Gastroesophageal sphincter (tissue), 4 donors: ENCODE measurements around the gene FAM83E. TPM values are rescaled to one million over a fixed set of nuclear protein-coding genes. Genes with fewer than 3 reads are reported as not detected.

Experiments
- ATAC-seq: fragments of 150-250 bp; one replicate; pipeline ENCODE4 v1.9.1; 2016; ENCODE audit warnings: mild to moderate bottlenecking, moderate library complexity
- H3K27ac ChIP-seq, 4 donors: fragments of 200-600 bp; sonication (generic) in 3 of 4; 1 replicate in 3 of 4; 2 replicates in 1 of 4; pipeline ENCODE4 v1.5.1; 2016 to 2019
- H3K27me3 ChIP-seq: fragments of 200-600 bp; sonication (generic); one replicate; pipeline ENCODE4 v1.5.1; 2019
- H3K36me3 ChIP-seq, 2 donors: fragments of 200-600 bp; sonication (generic); one replicate each; pipeline ENCODE4 v1.5.1; 2019; ENCODE audit warnings: control low read depth in 1 of 2
- H3K4me1 ChIP-seq, 3 donors: fragments of 200-600 bp; sonication (generic); 1 replicate in 2 of 3; 2 replicates in 1 of 3; pipeline ENCODE4 v1.5.1; 2016 to 2019; ENCODE audit warnings: control low read depth in 2 of 3
- H3K4me3 ChIP-seq, 2 donors: fragments of 200-600 bp; sonication (generic); one replicate each; pipeline ENCODE4 v1.5.1; 2019; ENCODE audit warnings: mild to moderate bottlenecking in 1 of 2, moderate library complexity in 1 of 2
- H3K9me3 ChIP-seq, 3 donors: fragments of 200-600 bp; sonication (generic); one replicate each; pipeline ENCODE4 v1.5.1; 2017 to 2019; ENCODE audit warnings: control low read depth in 2 of 3
- EP300 ChIP-seq: sonication (generic); formaldehyde crosslinking; IDR thresholded peaks from one replicate; pipeline ENCODE4 v1.6.1; 2017; ENCODE audit warnings: antibody characterized with exemption, mild to moderate bottlenecking
- POLR2A ChIP-seq, 2 donors: fragments of 450-650 bp; IDR thresholded peaks; one replicate each; pipeline ENCODE4 v1.6.1; 2017; ENCODE audit warnings: antibody characterized with exemption in 2 of 2, mild to moderate bottlenecking in 2 of 2, moderate library complexity in 1 of 2
- POLR2AphosphoS5 ChIP-seq: sonication (generic); formaldehyde crosslinking; IDR thresholded peaks from one replicate; pipeline ENCODE4 v1.6.1; 2017; ENCODE audit warnings: antibody characterized with exemption
- WGBS, 2 donors: methylation state at CpG; one replicate each; pipeline ENCODE4 v1.1.5; 2018; ENCODE audit warnings: low coverage in 1 of 2; 5-methylcytosine and 5-hydroxymethylcytosine counted together
- total RNA-seq, 4 donors: library from RNA; depleted of rRNA; stranded (reverse); fragments of >200 nt; gene quantifications; one replicate each; pipeline ENCODE4 v1.1.0, GENCODE V29; 2016
- TF ChIP-seq, protein P1 (sequence below), 4 experiments: fragments of 200-600 bp in 2 of 4; fragments of 450-650 bp in 2 of 4; sonication (generic) in 1 of 4; IDR thresholded peaks; one replicate each; pipeline ENCODE4 v1.5.1; 2017 to 2019; ENCODE audit warnings: antibody characterized with exemption in 4 of 4, mild to moderate bottlenecking in 2 of 4, moderate library complexity in 2 of 4

FAM83E gene
- total RNA-seq, 4 donors from 2014 or later = 1.5 TPM; not detected in 3

DNA sequence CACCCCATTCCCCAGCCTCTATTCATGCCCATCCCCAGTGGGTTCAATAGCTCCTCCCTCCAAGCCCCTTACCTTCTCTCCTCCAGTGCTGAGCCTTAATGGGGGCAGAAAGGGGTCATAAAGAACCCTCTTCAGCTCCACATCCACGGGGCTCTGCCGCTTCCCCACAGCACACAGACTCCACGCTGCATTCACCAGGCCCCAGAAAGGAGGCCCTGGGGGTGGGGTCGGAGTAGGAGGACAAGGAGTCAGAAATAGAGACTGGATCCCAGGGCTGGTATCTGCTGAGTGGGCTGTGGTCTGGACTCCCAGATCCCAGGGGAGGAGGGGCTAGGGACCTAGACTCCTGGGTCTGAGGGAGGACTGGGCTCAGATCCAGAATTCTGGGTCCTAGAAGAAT lies 29.5 kb upstream of the FAM83E start:
- ATAC-seq = no peak
- peak overlapping the region in 1 of 2 donors; percentile 59 for H3K4me3 ChIP-seq
- no CpG with 5 or more reads among the region's 4 CpGs for WGBS, 2 donors
- H3K36me3 ChIP-seq = no peaks in the 10 kb centered on the region
- no peaks in the 10 kb centered on the region for H3K27me3 ChIP-seq
- peaks cover 0 to 40% (median 16%) of the 10 kb centered on the region in 3 donors for H3K4me1 ChIP-seq
- H3K27ac ChIP-seq = peak overlapping the region in 3 of 4 donors; percentile 89 to 94 (median 93)
- H3K9me3 ChIP-seq = no peaks in the 10 kb centered on the region
- TF ChIP-seq POLR2AphosphoS5 (no peak), POLR2A (IDR thresholded peaks at IDR 0.05) (no peak), EP300 (no peak)
- TF ChIP-seq, protein P1, sequence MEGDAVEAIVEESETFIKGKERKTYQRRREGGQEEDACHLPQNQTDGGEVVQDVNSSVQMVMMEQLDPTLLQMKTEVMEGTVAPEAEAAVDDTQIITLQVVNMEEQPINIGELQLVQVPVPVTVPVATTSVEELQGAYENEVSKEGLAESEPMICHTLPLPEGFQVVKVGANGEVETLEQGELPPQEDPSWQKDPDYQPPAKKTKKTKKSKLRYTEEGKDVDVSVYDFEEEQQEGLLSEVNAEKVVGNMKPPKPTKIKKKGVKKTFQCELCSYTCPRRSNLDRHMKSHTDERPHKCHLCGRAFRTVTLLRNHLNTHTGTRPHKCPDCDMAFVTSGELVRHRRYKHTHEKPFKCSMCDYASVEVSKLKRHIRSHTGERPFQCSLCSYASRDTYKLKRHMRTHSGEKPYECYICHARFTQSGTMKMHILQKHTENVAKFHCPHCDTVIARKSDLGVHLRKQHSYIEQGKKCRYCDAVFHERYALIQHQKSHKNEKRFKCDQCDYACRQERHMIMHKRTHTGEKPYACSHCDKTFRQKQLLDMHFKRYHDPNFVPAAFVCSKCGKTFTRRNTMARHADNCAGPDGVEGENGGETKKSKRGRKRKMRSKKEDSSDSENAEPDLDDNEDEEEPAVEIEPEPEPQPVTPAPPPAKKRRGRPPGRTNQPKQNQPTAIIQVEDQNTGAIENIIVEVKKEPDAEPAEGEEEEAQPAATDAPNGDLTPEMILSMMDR (IDR thresholded peaks at IDR 0.05) = no peak

GRCh38 chr19:48642862-48643261 lies 28.0 kb upstream of the FAM83E start:
- WGBS, 2 donors = 87 to 93% methylated on average over 4 to 5 of the region's 5 CpGs

DNA sequence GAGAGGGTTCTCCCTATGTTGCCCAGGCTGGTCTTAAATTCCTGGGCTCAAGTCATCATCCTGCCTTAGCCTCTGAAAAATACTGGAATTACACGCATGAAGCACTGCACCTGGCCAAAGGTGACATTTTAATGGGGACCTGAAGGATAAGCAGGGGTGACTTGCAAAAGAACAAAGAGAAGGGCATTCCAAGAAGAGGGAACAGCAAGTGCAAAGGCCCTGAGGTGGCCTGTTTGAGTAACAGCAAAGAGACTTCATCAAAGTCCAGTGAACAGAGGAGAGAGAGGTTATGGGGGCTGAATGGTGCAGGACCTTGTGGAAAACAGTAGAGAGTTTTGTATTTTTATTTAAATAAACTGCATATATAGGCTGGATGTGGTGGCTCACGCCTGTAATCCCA lies 27.0 kb upstream of the FAM83E start:
- no peak overlapping the region for H3K27ac ChIP-seq
- H3K27me3 ChIP-seq = no peaks in the 10 kb centered on the region
- no peak for TF ChIP-seq POLR2AphosphoS5
- TF ChIP-seq POLR2A (IDR thresholded peaks at IDR 0.05) = no peak
- no peak for TF ChIP-seq EP300
- TF ChIP-seq, protein P1 (IDR thresholded peaks at IDR 0.05) = no peak
- H3K4me1 ChIP-seq = peaks cover 0 to 51% (median 23%) of the 10 kb centered on the region in 3 donors
- 80% methylated on average over 1 of the region's 2 CpGs; no CpG with 5 or more reads in 1 of the 2 donors for WGBS, 2 donors
- H3K4me3 ChIP-seq = no peak overlapping the region
- no peaks in the 10 kb centered on the region for H3K9me3 ChIP-seq
- no peaks in the 10 kb centered on the region for H3K36me3 ChIP-seq
- ATAC-seq = no peak

More at GRCh38 chr19:48642862-48643261, 28.0 kb upstream of the FAM83E start:
- Histone ChIP-seq H3K4me3 (no peak overlapping the region), H3K36me3 (no peaks in the 10 kb centered on the region), H3K4me1 (peaks cover 0 to 51% (median 23%) of the 10 kb centered on the region in 3 donors), H3K9me3 (no peaks in the 10 kb centered on the region), H3K27ac (no peak overlapping the region), H3K27me3 (no peaks in the 10 kb centered on the region)
- no peak for TF ChIP-seq EP300
- no peak for ATAC-seq

- Histone ChIP-seq H3K27me3 (no peaks in the 10 kb centered on the region), H3K4me3 (no peak overlapping the region), H3K27ac (peak overlapping the region in 3 of 4 donors; percentile 92 to 98 (median 93)), H3K9me3 (no peaks in the 10 kb centered on the region), H3K36me3 (no peaks in the 10 kb centered on the region), H3K4me1 (peaks cover 2 to 51% (median 21%) of the 10 kb centered on the region in 3 donors)
- TF ChIP-seq POLR2A (IDR thresholded peaks at IDR 0.05) (no peak), POLR2AphosphoS5 (no peak)
- TF ChIP-seq, protein P1 (IDR thresholded peaks at IDR 0.05) = no peak
- no peak for ATAC-seq
- WGBS, 2 donors = 58 to 66% methylated on average over 16 to 25 of the region's 33 CpGs
Measured at GRCh38 chr19:48639483-48640375, 24.9 kb upstream of the FAM83E start.

- peak overlapping the region; percentile 91 to 98 (median 92) for H3K27ac ChIP-seq
- peak overlapping the region in 1 of 2 donors; percentile 82 for H3K4me3 ChIP-seq
- H3K4me1 ChIP-seq = peaks cover 5 to 51% (median 22%) of the 10 kb centered on the region in 3 donors
- no peaks in the 10 kb centered on the region for H3K9me3 ChIP-seq
- no peak for TF ChIP-seq POLR2AphosphoS5
- TF ChIP-seq, protein P1 (IDR thresholded peaks at IDR 0.05) = no peak
- no peak for TF ChIP-seq EP300
- TF ChIP-seq POLR2A (IDR thresholded peaks at IDR 0.05) = no peak
- H3K36me3 ChIP-seq = no peaks in the 10 kb centered on the region
- ATAC-seq = no peak
- 73 to 81% methylated on average over 5 to 13 of the region's 16 CpGs for WGBS, 2 donors
- H3K27me3 ChIP-seq = no peaks in the 10 kb centered on the region
Measured at GRCh38 chr19:48638831-48639381, 24.0 kb upstream of the FAM83E start.
